ENCODE measurements around the gene SEL1L3.

Gene SEL1L3

DNA sequence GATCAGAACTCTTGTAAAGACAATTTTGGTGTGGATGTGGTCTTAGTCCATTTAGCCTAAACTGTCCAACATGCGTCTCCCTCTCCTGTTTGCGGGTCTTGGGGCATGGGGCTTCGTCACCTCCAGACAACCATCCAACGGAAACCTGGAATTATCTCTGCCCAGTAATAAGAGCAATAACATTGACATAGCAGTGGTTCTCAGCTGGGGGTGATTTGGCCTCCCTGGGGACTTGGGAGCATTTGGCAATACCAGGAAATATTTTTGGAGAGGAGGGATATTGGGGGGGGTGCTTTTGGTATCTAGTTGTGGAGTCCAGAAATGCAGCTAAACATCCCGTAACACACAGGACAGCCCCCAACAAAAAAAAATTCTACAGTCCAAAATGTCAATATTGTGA, 47.2 kb downstream of the SEL1L3 start:
- no peak for DNase-seq

DNA sequence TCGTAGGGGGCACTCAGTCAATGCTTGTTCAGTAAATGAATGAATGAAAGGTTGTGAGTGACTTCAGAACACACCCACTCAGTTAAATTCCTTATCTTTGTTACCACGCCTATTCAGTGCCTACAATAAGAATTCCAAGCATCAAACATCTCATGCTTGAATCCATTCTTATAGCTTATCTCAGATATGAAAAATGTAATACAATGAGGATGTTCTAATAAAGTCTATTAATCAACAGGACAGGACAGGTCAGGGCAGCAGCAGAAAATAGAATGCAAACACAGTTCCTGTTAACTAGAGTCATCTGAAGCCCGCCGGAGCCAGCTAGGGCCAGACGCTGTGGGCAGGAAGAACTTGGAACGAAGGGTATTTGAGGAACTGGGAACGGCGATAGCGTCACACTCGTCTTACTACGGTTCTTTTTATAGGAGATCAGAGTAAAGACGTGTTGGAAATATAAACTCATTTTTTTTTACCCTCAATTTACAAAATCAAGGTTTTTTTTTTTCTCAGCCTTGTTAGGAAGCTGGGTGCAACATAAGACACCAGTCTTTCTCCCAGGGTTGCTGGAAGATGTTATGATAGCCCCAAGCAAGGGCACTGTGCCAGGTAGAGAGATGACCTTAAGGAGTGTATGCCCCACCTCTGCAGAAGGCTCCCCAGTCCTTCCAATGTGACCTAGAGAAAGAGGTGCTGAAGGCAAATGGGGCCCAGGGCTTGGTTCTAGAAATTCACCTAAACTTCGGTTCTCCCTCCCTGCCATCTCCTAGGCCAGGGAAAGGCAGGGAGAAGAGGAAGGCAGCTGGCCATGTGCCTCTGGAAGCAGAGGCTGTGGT, 48.3 kb downstream of the SEL1L3 start:
- no peak for DNase-seq

DNA sequence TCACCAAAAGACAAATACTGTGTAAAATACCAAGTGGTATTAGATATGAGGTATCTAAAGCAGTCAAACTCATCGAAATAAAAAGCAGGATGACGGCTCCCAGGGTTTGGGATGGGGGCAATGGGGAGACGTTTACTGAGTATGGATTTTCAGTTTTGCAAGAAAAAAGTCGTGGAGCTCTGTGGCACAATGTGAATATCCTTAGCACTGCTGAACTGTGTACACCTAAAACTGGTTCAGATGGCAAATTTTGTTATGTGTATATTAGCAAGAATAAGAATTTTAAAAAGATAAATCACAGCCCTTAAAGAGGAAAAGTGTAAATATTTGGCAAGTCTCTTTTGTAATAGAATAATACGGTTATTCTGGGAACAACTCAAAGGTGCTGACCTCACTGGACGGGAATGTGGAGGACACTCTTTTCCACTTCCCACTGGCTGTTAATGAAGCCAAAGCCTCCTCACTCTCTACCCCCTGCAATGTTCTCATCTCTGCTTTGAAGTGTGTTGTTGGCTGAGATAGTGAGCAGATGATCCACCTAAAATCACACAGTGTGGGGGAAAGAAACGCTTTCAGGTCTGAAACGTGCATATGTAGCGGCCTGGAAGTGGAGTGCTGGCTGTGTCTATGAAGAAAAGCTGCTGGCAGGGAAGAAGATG, 49.2 kb downstream of the SEL1L3 start:
- no peak for DNase-seq

DNA sequence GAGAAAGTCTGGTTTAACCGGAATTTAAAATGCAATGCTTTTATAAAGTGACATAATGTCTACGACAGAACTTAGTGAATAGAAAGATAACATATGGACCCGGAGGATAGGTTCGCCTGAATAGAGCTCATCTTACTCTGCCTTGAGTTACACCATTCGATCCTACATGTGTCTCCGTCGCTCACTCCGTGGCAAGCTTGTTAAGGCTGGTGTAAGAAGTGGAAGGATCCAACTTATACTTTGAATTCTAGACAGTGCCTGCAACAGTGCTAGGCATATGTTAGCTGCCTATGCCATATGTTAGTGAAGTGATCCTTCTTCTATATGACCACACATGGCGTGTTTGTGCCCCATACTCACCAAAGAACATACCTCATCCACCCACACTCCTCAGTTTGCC, 50.9 kb downstream of the SEL1L3 start:
- no peak for DNase-seq

DNA sequence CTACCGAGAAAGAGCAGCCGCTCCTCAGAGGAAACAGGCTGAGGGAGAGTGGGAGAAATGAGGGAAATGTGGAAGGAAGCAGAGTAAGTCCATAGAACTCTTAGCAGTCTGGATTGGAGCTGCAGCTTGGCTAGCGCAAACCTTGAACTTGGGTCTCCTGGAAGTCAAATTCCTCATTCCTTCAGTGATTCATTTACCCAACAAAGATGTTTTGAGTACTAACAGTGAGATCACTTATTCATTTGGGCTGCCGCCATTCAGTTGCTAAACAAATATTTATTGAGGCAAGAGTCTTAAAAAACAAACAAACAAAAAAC, 51.5 kb downstream of the SEL1L3 start:
- DNase-seq: no peak

GRCh38 chr4:25810461-25811373, 52.1 kb downstream of the SEL1L3 start:
- DNase-seq: no peak

- no peak for DNase-seq
These were observed 52.8 kb downstream of the SEL1L3 start for GRCh38 chr4:25809996-25810395.

- no peak for DNase-seq
These were observed 55.6 kb downstream of the SEL1L3 start for GRCh38 chr4:25807102-25807728.

GRCh38 chr4:25805255-25805860, 57.4 kb downstream of the SEL1L3 start:
- no peak for DNase-seq

- no peak for DNase-seq
These were observed 59.0 kb downstream of the SEL1L3 start for GRCh38 chr4:25803720-25804225.

DNA sequence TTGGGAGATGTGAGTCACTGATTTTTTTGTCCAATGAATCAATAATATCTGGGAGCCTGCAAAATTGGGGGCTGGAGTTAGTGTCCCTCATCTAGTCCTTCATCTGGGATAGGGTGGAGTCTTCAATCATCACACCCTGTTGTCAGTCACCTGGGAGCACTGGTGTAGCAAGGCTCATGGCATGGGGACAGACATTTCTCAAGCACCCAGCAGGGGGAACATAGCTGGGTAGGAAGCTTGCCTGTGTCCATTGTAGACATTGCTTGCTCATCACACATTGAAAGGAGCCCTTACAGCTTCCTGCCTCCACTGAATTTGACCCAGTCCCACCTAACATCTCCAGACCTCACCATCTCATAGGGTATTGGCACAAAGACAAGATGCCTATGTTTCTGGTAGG, 61.2 kb downstream of the SEL1L3 start:
- no peak for DNase-seq

GRCh38 chr4:25800245-25800644, 62.5 kb downstream of the SEL1L3 start:
- DNase-seq: no peak

DNA sequence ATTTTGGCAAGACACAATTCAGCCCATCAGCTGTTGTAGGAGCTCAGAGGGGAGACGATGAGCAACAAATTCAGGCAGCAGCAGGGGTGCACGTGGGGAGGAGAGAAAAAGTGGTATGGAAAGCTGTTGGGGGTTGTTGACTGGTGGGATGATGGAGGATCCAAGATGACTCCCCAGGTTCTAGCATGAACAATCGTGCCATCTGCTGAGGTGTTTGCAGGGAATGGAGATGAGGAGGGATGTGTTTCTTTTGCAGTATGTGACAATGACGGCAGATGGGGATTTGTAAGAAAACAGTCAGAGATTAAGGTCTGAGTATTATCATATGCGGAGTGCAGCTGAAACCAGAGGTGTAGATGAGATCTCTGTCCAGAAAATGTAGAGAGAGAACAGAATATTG, 63.3 kb downstream of the SEL1L3 start:
- DNase-seq: no peak

GRCh38 chr4:25797136-25797535, 65.7 kb downstream of the SEL1L3 start:
- DNase-seq: no peak

DNA sequence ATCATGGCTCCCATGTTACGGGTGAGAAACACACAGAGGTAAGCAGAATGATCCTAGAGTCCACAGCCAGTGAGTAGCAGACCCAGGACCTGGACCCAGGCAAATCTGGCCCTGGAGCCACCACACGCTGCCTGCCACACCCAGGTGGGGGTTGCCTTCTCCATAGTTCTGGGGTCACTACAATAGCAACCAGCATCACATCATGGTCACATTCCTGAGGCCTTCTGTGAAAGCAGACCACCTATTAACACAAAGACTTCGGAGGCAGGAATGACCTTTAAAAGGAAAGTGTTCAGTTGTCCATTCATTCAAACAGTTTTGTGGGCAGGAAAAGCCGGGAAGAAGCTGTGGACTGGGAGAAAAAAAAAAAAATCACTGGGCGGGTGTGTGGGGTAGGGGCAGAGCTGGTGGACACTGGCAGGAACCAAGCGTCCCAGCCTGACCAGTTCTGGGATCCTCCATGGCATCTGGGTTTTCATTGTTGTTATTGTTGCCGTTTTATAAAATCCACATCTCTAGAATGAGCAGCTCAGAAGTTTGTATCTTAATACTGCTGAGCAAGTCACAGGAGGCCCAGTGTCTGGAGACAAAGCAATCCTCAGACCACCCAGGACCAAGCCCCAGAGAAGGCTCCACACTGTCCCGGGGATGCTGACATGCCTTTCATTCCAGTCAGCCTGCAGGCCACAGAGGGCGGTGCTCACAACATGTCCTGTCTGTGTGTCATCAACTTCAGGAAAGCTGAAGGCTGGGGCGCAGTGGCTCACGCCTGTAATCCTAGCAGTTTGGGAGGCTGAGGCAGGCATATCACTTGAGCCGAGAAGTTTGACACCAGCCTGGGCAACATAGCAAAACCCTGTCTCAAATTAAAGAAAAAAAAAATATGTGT, 67.0 kb downstream of the SEL1L3 start:
- DNase-seq: no peak

- no peak for DNase-seq
These were observed 67.7 kb downstream of the SEL1L3 start for GRCh38 chr4:25795091-25795490.

DNA sequence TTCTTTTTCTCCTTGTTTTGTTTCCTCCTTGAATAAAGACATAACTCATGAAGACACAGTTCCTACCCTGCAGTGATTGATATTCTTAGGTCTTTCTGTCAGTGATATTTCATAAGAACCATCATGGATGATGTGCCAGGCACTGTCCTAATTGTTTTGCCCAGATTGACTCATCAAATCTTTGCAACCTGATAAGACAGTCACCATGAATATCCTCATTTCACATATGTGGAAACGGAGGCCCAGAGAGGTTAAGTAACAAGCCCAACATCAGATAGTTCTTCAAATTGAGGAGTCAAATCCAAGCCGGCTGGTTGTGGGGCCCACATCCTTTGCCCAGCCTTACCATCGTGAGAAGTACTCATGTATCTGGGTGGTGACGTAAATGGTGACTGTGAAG, 69.9 kb downstream of the SEL1L3 start:
- no peak for DNase-seq

DNA sequence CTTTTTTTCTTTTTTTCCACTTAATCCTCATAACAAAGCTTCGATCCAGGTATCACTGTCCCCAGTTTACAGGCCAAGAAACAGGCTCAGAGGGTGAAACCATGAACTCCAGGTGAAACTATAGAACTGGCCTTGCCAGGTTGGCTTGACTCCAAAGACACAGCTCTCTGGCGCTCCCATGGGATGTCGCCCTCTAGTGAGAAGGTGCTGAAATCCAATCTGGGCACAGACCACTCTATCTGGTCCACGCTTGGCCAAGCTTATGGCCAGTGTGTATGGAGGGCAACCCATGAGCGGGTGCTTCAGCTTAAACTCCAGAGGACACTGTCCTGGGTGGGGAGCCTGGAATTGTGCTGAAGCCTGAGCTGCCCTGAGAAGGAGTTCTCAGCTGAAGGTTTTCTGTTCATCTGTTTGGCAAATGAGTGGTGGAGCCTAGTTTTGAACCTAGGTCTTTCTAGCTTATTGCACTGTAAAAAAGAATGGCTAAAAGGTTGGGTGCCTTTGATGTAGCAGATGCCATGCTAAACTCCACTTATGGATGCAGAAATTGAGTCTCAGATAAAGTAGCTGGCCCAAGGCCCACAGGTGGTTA, 70.5 kb downstream of the SEL1L3 start:
- DNase-seq: no peak

GRCh38 chr4:25790024-25790423, 72.8 kb downstream of the SEL1L3 start:
- no peak for DNase-seq

GRCh38 chr4:25788703-25789238, 74.0 kb downstream of the SEL1L3 start:
- DNase-seq: no peak

Measured in NCI-H1930 (cell line).